ENCODE measurements around the gene MYOF. TPM values are rescaled to one million over a fixed set of nuclear protein-coding genes. Genes with fewer than 3 reads are reported as not detected.

Gene MYOF
- total and polyA plus RNA-seq, 3 experiments from 2014 or later = 57.0 to 62.8 TPM; not detected in 1

GRCh38 chr10:93280121-93280698, 201.9 kb downstream of the MYOF start:
- Mint-ChIP-seq H3K4me1 (no peaks in the 10 kb centered on the region), H3K4me3 (no peak overlapping the region), H3K36me3 (no peaks in the 10 kb centered on the region), H3K27ac (no peak overlapping the region), H3K27me3 (peaks cover 0 to 4% of the 10 kb centered on the region in 2 donors), H3K9me3 (no peaks in the 10 kb centered on the region)
- no peak overlapping the region for H3K27ac ChIP-seq (ENCODE audit: low read depth, low read length)
- H3K4me3 ChIP-seq (ENCODE audit: low read length) = no peak overlapping the region
- no peaks in the 10 kb centered on the region for H3K4me1 ChIP-seq (ENCODE audit: insufficient read depth, low read length)
- no peak for DNase-seq
- CTCF ChIA-PET = no interaction called here
- POLR2A ChIA-PET = interaction anchor here (0.7 kb wide), 1 partner anchor 436 kb away, joined by 4 read pairs; no protein-coding TSS in a partner anchor
- H3K36me3 ChIP-seq (ENCODE audit: insufficient read depth, low read length) = no peaks in the 10 kb centered on the region
- H3K9me3 ChIP-seq (ENCODE audit: low read length) = no peaks in the 10 kb centered on the region
- H3K27me3 ChIP-seq (ENCODE audit: insufficient read depth, low read length, poor library complexity, severe bottlenecking) = no peaks in the 10 kb centered on the region

GRCh38 chr10:93277360-93277759, 204.8 kb downstream of the MYOF start:
- no peaks in the 10 kb centered on the region for H3K9me3 ChIP-seq (ENCODE audit: low read length)
- H3K27ac ChIP-seq (ENCODE audit: low read depth, low read length) = no peak overlapping the region
- H3K27me3 ChIP-seq (ENCODE audit: insufficient read depth, low read length, poor library complexity, severe bottlenecking) = no peaks in the 10 kb centered on the region
- Mint-ChIP-seq H3K9me3 (no peaks in the 10 kb centered on the region), H3K27ac (no peak overlapping the region), H3K4me1 (no peaks in the 10 kb centered on the region), H3K27me3 (peaks cover 0 to 4% of the 10 kb centered on the region in 2 donors), H3K36me3 (no peaks in the 10 kb centered on the region), H3K4me3 (no peak overlapping the region)
- DNase-seq = no peak
- POLR2A ChIA-PET = no interaction called here
- CTCF ChIA-PET = no interaction called here
- no peaks in the 10 kb centered on the region for H3K36me3 ChIP-seq (ENCODE audit: insufficient read depth, low read length)
- no peaks in the 10 kb centered on the region for H3K4me1 ChIP-seq (ENCODE audit: insufficient read depth, low read length)
- no peak overlapping the region for H3K4me3 ChIP-seq (ENCODE audit: low read length)

- no peak overlapping the region for H3K4me3 Mint-ChIP-seq
- no peaks in the 10 kb centered on the region for H3K27me3 ChIP-seq (ENCODE audit: insufficient read depth, low read length, poor library complexity, severe bottlenecking)
- CTCF ChIA-PET = no interaction called here
- no peaks in the 10 kb centered on the region for H3K27me3 Mint-ChIP-seq
- H3K4me1 Mint-ChIP-seq = no peaks in the 10 kb centered on the region
- no peak overlapping the region for H3K27ac ChIP-seq (ENCODE audit: low read depth, low read length)
- H3K4me1 ChIP-seq (ENCODE audit: insufficient read depth, low read length) = no peaks in the 10 kb centered on the region
- POLR2A ChIA-PET = no interaction called here
- H3K9me3 Mint-ChIP-seq = peaks cover 0 to 6% (median 0%) of the 10 kb centered on the region in 5 donors
- H3K9me3 ChIP-seq (ENCODE audit: low read length) = no peaks in the 10 kb centered on the region
- H3K27ac Mint-ChIP-seq = no peak overlapping the region
- H3K36me3 ChIP-seq (ENCODE audit: insufficient read depth, low read length) = no peaks in the 10 kb centered on the region
- no peaks in the 10 kb centered on the region for H3K36me3 Mint-ChIP-seq
- DNase-seq = no peak
- no peak overlapping the region for H3K4me3 ChIP-seq (ENCODE audit: low read length)
Observed at GRCh38 chr10:93274419-93274818, 207.7 kb downstream of the MYOF start.

- peaks cover 0 to 5% (median 4%) of the 10 kb centered on the region in 3 donors for H3K4me1 Mint-ChIP-seq
- POLR2A ChIA-PET = no interaction called here
Observed at GRCh38 chr10:93272884-93273675, 209.1 kb downstream of the MYOF start.

GRCh38 chr10:93271347-93271746, 210.8 kb downstream of the MYOF start:
- Mint-ChIP-seq H3K4me1 (peaks cover 0 to 5% (median 4%) of the 10 kb centered on the region in 3 donors), H3K27ac (no peak overlapping the region), H3K27me3 (peaks cover 0 to 3% of the 10 kb centered on the region in 2 donors), H3K36me3 (no peaks in the 10 kb centered on the region), H3K4me3 (no peak overlapping the region), H3K9me3 (peaks cover 0 to 8% (median 0%) of the 10 kb centered on the region in 5 donors)
- no peaks in the 10 kb centered on the region for H3K4me1 ChIP-seq (ENCODE audit: insufficient read depth, low read length)
- no peaks in the 10 kb centered on the region for H3K9me3 ChIP-seq (ENCODE audit: low read length)
- H3K4me3 ChIP-seq (ENCODE audit: low read length) = no peak overlapping the region
- DNase-seq = no peak
- no peaks in the 10 kb centered on the region for H3K27me3 ChIP-seq (ENCODE audit: insufficient read depth, low read length, poor library complexity, severe bottlenecking)
- H3K36me3 ChIP-seq (ENCODE audit: insufficient read depth, low read length) = no peaks in the 10 kb centered on the region
- H3K27ac ChIP-seq (ENCODE audit: low read depth, low read length) = no peak overlapping the region
- ChIA-PET CTCF (no interaction called here), POLR2A (no interaction called here)

More at GRCh38 chr10:93272884-93273675, 209.1 kb downstream of the MYOF start:
- no peak overlapping the region for H3K27ac ChIP-seq (ENCODE audit: low read depth, low read length)
- H3K36me3 Mint-ChIP-seq = no peaks in the 10 kb centered on the region
- H3K36me3 ChIP-seq (ENCODE audit: insufficient read depth, low read length) = no peaks in the 10 kb centered on the region
- no peak overlapping the region for H3K4me3 ChIP-seq (ENCODE audit: low read length)
- H3K4me1 ChIP-seq (ENCODE audit: insufficient read depth, low read length) = no peaks in the 10 kb centered on the region
- no peak overlapping the region for H3K4me3 Mint-ChIP-seq
- H3K27me3 ChIP-seq (ENCODE audit: insufficient read depth, low read length, poor library complexity, severe bottlenecking) = no peaks in the 10 kb centered on the region
- no peaks in the 10 kb centered on the region for H3K27me3 Mint-ChIP-seq
- H3K9me3 Mint-ChIP-seq = peaks cover 0 to 8% (median 0%) of the 10 kb centered on the region in 5 donors
- H3K9me3 ChIP-seq (ENCODE audit: low read length) = no peaks in the 10 kb centered on the region
- no peak overlapping the region for H3K27ac Mint-ChIP-seq
- no peak for DNase-seq
- CTCF ChIA-PET = no interaction called here

- Histone ChIP-seq H3K4me1 (ENCODE audit: insufficient read depth, low read length) (no peaks in the 10 kb centered on the region), H3K9me3 (ENCODE audit: low read length) (no peaks in the 10 kb centered on the region), H3K27me3 (ENCODE audit: insufficient read depth, low read length, poor library complexity, severe bottlenecking) (no peaks in the 10 kb centered on the region), H3K27ac (ENCODE audit: low read depth, low read length) (no peak overlapping the region), H3K36me3 (ENCODE audit: insufficient read depth, low read length) (no peaks in the 10 kb centered on the region), H3K4me3 (ENCODE audit: low read length) (no peak overlapping the region)
- Mint-ChIP-seq H3K27ac (no peak overlapping the region), H3K36me3 (no peaks in the 10 kb centered on the region), H3K9me3 (peaks cover 0 to 8% (median 0%) of the 10 kb centered on the region in 5 donors), H3K4me3 (no peak overlapping the region), H3K4me1 (peaks cover 0 to 5% (median 4%) of the 10 kb centered on the region in 3 donors), H3K27me3 (peaks cover 0 to 5% of the 10 kb centered on the region in 2 donors)
- no peak for DNase-seq
- ChIA-PET POLR2A (no interaction called here), CTCF (no interaction called here)
Observed at GRCh38 chr10:93269281-93269680, 212.9 kb downstream of the MYOF start.

- DNase-seq = no peak
- Mint-ChIP-seq H3K9me3 (peaks cover 0 to 8% (median 0%) of the 10 kb centered on the region in 5 donors), H3K4me1 (peaks cover 0 to 5% (median 4%) of the 10 kb centered on the region in 3 donors), H3K27me3 (peaks cover 0 to 5% of the 10 kb centered on the region in 2 donors), H3K27ac (peak overlapping the region in 1 of 8 donors; percentile 36), H3K36me3 (no peaks in the 10 kb centered on the region), H3K4me3 (no peak overlapping the region)
- CTCF ChIA-PET = no interaction called here
- H3K27me3 ChIP-seq (ENCODE audit: insufficient read depth, low read length, poor library complexity, severe bottlenecking) = no peaks in the 10 kb centered on the region
- no peaks in the 10 kb centered on the region for H3K4me1 ChIP-seq (ENCODE audit: insufficient read depth, low read length)
- POLR2A ChIA-PET = no interaction called here
- no peaks in the 10 kb centered on the region for H3K36me3 ChIP-seq (ENCODE audit: insufficient read depth, low read length)
- H3K9me3 ChIP-seq (ENCODE audit: low read length) = no peaks in the 10 kb centered on the region
- H3K4me3 ChIP-seq (ENCODE audit: low read length) = no peak overlapping the region
- no peak overlapping the region for H3K27ac ChIP-seq (ENCODE audit: low read depth, low read length)
Observed at GRCh38 chr10:93268021-93268420, 214.1 kb downstream of the MYOF start.

- no peaks in the 10 kb centered on the region for H3K36me3 ChIP-seq (ENCODE audit: insufficient read depth, low read length)
- peaks cover 0 to 5% (median 4%) of the 10 kb centered on the region in 3 donors for H3K4me1 Mint-ChIP-seq
- H3K36me3 Mint-ChIP-seq = no peaks in the 10 kb centered on the region
- no peak overlapping the region for H3K27ac ChIP-seq (ENCODE audit: low read depth, low read length)
- ChIA-PET POLR2A (no interaction called here), CTCF (no interaction called here)
- H3K4me1 ChIP-seq (ENCODE audit: insufficient read depth, low read length) = no peaks in the 10 kb centered on the region
- no peak overlapping the region for H3K27ac Mint-ChIP-seq
- no peak for DNase-seq
- H3K4me3 Mint-ChIP-seq = no peak overlapping the region
- H3K27me3 ChIP-seq (ENCODE audit: insufficient read depth, low read length, poor library complexity, severe bottlenecking) = no peaks in the 10 kb centered on the region
- H3K9me3 ChIP-seq (ENCODE audit: low read length) = no peaks in the 10 kb centered on the region
- peaks cover 0 to 8% (median 0%) of the 10 kb centered on the region in 5 donors for H3K9me3 Mint-ChIP-seq
- no peak overlapping the region for H3K4me3 ChIP-seq (ENCODE audit: low read length)
- peaks cover 0 to 5% of the 10 kb centered on the region in 2 donors for H3K27me3 Mint-ChIP-seq
Observed at GRCh38 chr10:93267521-93267920, 214.6 kb downstream of the MYOF start.

Data from CD8-positive, alpha-beta memory T cell (primary cell).